GM23338 (cell line): ENCODE results near the gene PXYLP1. TPM values are rescaled to one million over a fixed set of nuclear protein-coding genes. Genes with fewer than 3 reads are reported as not detected.

Experiments
- CTCF ChIP-seq, 2 experiments: fragments of 200-600 bp in 1 of 2; sonication (generic) in 1 of 2; conservative IDR thresholded peaks; 2 replicates each; pipeline versions ENCODE4 v1.5.1 to v1.6.1; 2016 to 2017; ENCODE audit warnings: antibody characterized with exemption in 2 of 2, low read depth in 2 of 2, mild to moderate bottlenecking in 2 of 2, moderate library complexity in 1 of 2
- REST ChIP-seq: IDR thresholded peaks from one replicate; pipeline ENCODE4 v1.6.1; 2018; ENCODE audit warnings: antibody characterized with exemption; ENCODE audit not compliant: unreplicated experiment
- ZNF114 ChIP-seq: fragments of 250-450 bp; sonication (Bioruptor Pico); IDR thresholded peaks from 2 replicates; pipeline ENCODE4 v1.5.0; 2020; ENCODE audit warnings: mild to moderate bottlenecking, moderate library complexity
- ZNF462 ChIP-seq: fragments of 250-450 bp; sonication (Bioruptor Pico); IDR thresholded peaks from 2 replicates; pipeline ENCODE4 v1.5.0; 2020; ENCODE audit warnings: mild to moderate bottlenecking, moderate library complexity
- polyA plus RNA-seq: library from polyadenylated mRNA; unstranded; fragments of >200 nt; fragmentation: Nextera tagmentation; extraction: Ambion mirVana; gene quantifications from 2 replicates; pipeline ENCODE4 v1.2.1, GENCODE V29; 2016
- total RNA-seq: library from RNA; depleted of rRNA; stranded (reverse); fragments of >200 nt; shearing (Covaris generic); gene quantifications from 2 replicates; pipeline ENCODE4 v1.2.3, GENCODE V29; 2014

PXYLP1 gene
- total and polyA plus RNA-seq, 2 experiments from 2014 or later: 8.9 to 20.1 TPM

GRCh38 chr3:141250828-141251227, 19.2 kb downstream of the PXYLP1 start (continued):
- TF ChIP-seq ZNF462 (CRISPR knock-in tag) (no peak), ZNF114 (CRISPR knock-in tag) (no peak), REST (no peak), CTCF (conservative IDR thresholded peaks at IDR 0.05; ENCODE audit: low read depth in 2 of 2) (no peak)
